Cortex of kidney (tissue), 1 donor: ENCODE measurements around the gene SLC39A11.

Experiments used
- DNase-seq: peaks from one replicate; lab custom pipeline; 2025; lab: John Stamatoyannopoulos, UW

The SLC39A11 gene

GRCh38 chr17:72616447-72616846, 476.0 kb downstream of the SLC39A11 start:
- DNase-seq = no peak

- DNase-seq = no peak
Measured at GRCh38 chr17:72615627-72615991, 476.9 kb downstream of the SLC39A11 start.

- DNase-seq = no peak
Measured at GRCh38 chr17:72614871-72615626, 477.4 kb downstream of the SLC39A11 start.

- no peak for DNase-seq
Measured at GRCh38 chr17:72614476-72614870, 478.0 kb downstream of the SLC39A11 start.

- no peak for DNase-seq
Measured at GRCh38 chr17:72613806-72614292, 478.6 kb downstream of the SLC39A11 start.

GRCh38 chr17:72613396-72613795, 479.1 kb downstream of the SLC39A11 start:
- DNase-seq = no peak

- no peak for DNase-seq
Measured at GRCh38 chr17:72611172-72611571, 481.3 kb downstream of the SLC39A11 start.

- DNase-seq = no peak
Measured at GRCh38 chr17:72609501-72609900, 483.0 kb downstream of the SLC39A11 start.

- DNase-seq = no peak
Measured at GRCh38 chr17:72608436-72608835, 484.1 kb downstream of the SLC39A11 start.

- no peak for DNase-seq
Measured at GRCh38 chr17:72606656-72607055, 485.8 kb downstream of the SLC39A11 start.

GRCh38 chr17:72605543-72605942, 486.9 kb downstream of the SLC39A11 start:
- no peak for DNase-seq

GRCh38 chr17:72604518-72604917, 488.0 kb downstream of the SLC39A11 start:
- DNase-seq = no peak

- no peak for DNase-seq
Measured at GRCh38 chr17:72603420-72604242, 488.9 kb downstream of the SLC39A11 start.

GRCh38 chr17:72602517-72603419, 489.7 kb downstream of the SLC39A11 start:
- no peak for DNase-seq

- DNase-seq = no peak
Measured at GRCh38 chr17:72600934-72601333, 491.6 kb downstream of the SLC39A11 start.

- DNase-seq = no peak
Measured at GRCh38 chr17:72599891-72600290, 492.6 kb downstream of the SLC39A11 start.

GRCh38 chr17:72598695-72599094, 493.8 kb downstream of the SLC39A11 start:
- DNase-seq = no peak

GRCh38 chr17:72597354-72598087, 495.0 kb downstream of the SLC39A11 start:
- no peak for DNase-seq
